Esophagus muscularis mucosa (tissue), 3 donors: Measurements from ENCODE around the gene HECA.

Experiments used
- CTCF ChIP-seq, 3 experiments: fragments of 200-600 bp in 2 of 3; fragments of 450-650 bp in 1 of 3; sonication (generic) in 2 of 3; IDR thresholded peaks; one replicate each; pipeline ENCODE4 v1.5.1; 2017 to 2019; ENCODE audit warnings: antibody characterized with exemption in 3 of 3, mild to moderate bottlenecking in 2 of 3, moderate library complexity in 1 of 3
- POLR2A ChIP-seq: fragments of 450-650 bp; IDR thresholded peaks from one replicate; pipeline ENCODE4 v1.6.1; 2017; ENCODE audit warnings: antibody characterized with exemption, moderate library complexity, mild to moderate bottlenecking, low read depth
- POLR2AphosphoS5 ChIP-seq, 2 donors: sonication (generic); formaldehyde crosslinking; IDR thresholded peaks; one replicate each; pipeline ENCODE4 v1.6.1; 2017; ENCODE audit warnings: antibody characterized with exemption in 2 of 2

- TF ChIP-seq POLR2AphosphoS5 (IDR thresholded peaks at IDR 0.05) (no peak), CTCF (IDR thresholded peaks at IDR 0.05) (no peak), POLR2A (no peak)
These were observed 10.8 kb downstream of the HECA start for GRCh38 chr6:139145661-139146060.
